Left colon (tissue), 2 donors: Measurements from ENCODE around the gene TXN. TPM values are rescaled to one million over a fixed set of nuclear protein-coding genes. Genes with fewer than 3 reads are reported as not detected.
"Not testable (repeated sequence)": the region's sequence is repeated elsewhere in the genome, so short reads cannot be mapped to it uniquely, and the experiment has no call there.

Experiments used
- ATAC-seq: fragments of 200-7000 bp; cut with Tn5 transposase; one replicate; pipeline ENCODE4 v1.9.1; 2020; ENCODE audit warnings: mild to moderate bottlenecking, moderate library complexity
- DNase-seq, 2 donors: peaks; one replicate each; pipeline ENCODE4 v3.0.0-alpha.2; 2020
- intact Hi-C, 2 donors: fragments of 100-400 bp; cut with DNase I in 1 of 2; cut with micrococcal nuclease in 1 of 2; formaldehyde crosslinking; loops; one replicate each; pipeline versions ENCODE4 v1.11.2 to v1.14.0; 2022; cut with DNase I, micrococcal nuclease
- total RNA-seq, 2 donors: library from RNA; stranded (reverse); fragmentation: NEBNext Ultra II Directional; extraction: Animal tissue kit (Norgen Biotek cat#: 25700); gene quantifications; one replicate each; pipeline ENCODE4 v1.2.1, GENCODE V29; 2021
- donor health status: DM: no; HTN: no; CAD: no.
- donor health status: DM: yes; HTN: yes; CAD: no.

The TXN gene
- total RNA-seq, 2 donors from 2014 or later, result 373 to 609 TPM

GRCh38 chr9:110259566-110259965, 3.3 kb upstream of the TXN start:
- intact Hi-C loops, result no loop called here
- DNase-seq (no peak), ATAC-seq (peak; percentile 20)

GRCh38 chr9:110258690-110259091, 2.4 kb upstream of the TXN start:
- intact Hi-C loops, result no loop called here
- no peak for DNase-seq
- no peak for ATAC-seq

- intact Hi-C loops, result no loop called here
- DNase-seq, result no peak
- ATAC-seq, result no peak
These were observed 1.6 kb upstream of the TXN start for GRCh38 chr9:110257956-110258355.

- intact Hi-C loops, result no loop called here
These were observed 962 bp upstream of the TXN start for GRCh38 chr9:110257097-110257841.

GRCh38 chr9:110255463-110256379, 586 bp downstream of the TXN start:
- peak; percentile 77 to 84 for DNase-seq
- ATAC-seq, result peak; percentile 66
- intact Hi-C loops, result no loop called here

More at GRCh38 chr9:110257097-110257841, 962 bp upstream of the TXN start:
- DNase-seq (peak; percentile 33 to 34), ATAC-seq (peak; percentile 9)

- no peak for ATAC-seq
- peak; percentile 36 to 45 for DNase-seq
- intact Hi-C loops, result no loop called here
These were observed 1.3 kb downstream of the TXN start for GRCh38 chr9:110255034-110255462.

- no peak for ATAC-seq
- DNase-seq, result no peak
- intact Hi-C loops, result no loop called here
These were observed 1.8 kb downstream of the TXN start for GRCh38 chr9:110254500-110254899.

- DNase-seq (no peak), ATAC-seq (no peak)
- intact Hi-C loops, result no loop called here
These were observed 3.7 kb downstream of the TXN start for GRCh38 chr9:110252509-110253139.

GRCh38 chr9:110251770-110252169, 4.5 kb downstream of the TXN start:
- ATAC-seq, DNase-seq, intact Hi-C loops: not testable (repeated sequence)

- DNase-seq (no peak), ATAC-seq (no peak)
- intact Hi-C loops, result no loop called here
These were observed 5.1 kb downstream of the TXN start for GRCh38 chr9:110251212-110251611.

- ATAC-seq (peak; percentile 32), DNase-seq (no peak)
- intact Hi-C loops, result no loop called here
These were observed 6.7 kb downstream of the TXN start for GRCh38 chr9:110249603-110250002.

GRCh38 chr9:110248361-110248760, 7.9 kb downstream of the TXN start:
- peak; percentile 15 for ATAC-seq
- intact Hi-C loops, result no loop called here

GRCh38 chr9:110246214-110246613, 10.1 kb downstream of the TXN start:
- no peak for ATAC-seq
- intact Hi-C loops, result no loop called here

More at GRCh38 chr9:110248361-110248760, 7.9 kb downstream of the TXN start:
- DNase-seq, result no peak

GRCh38 chr9:110244616-110245015, 11.7 kb downstream of the TXN start:
- no peak for ATAC-seq
- no peak for DNase-seq
- intact Hi-C loops, result no loop called here

More at GRCh38 chr9:110246214-110246613, 10.1 kb downstream of the TXN start:
- DNase-seq, result no peak

GRCh38 chr9:110241858-110242321, 14.4 kb downstream of the TXN start:
- ATAC-seq (peak; percentile 28), DNase-seq (no peak)
- intact Hi-C loops, result no loop called here

- intact Hi-C loops, result no loop called here
- DNase-seq (no peak), ATAC-seq (peak; percentile 29)
These were observed 14.9 kb downstream of the TXN start for GRCh38 chr9:110241260-110241857.

GRCh38 chr9:110240198-110240597, 16.1 kb downstream of the TXN start:
- intact Hi-C loops, result no loop called here
- no peak for ATAC-seq

GRCh38 chr9:110228321-110228720, 28.0 kb downstream of the TXN start:
- intact Hi-C loops, result no loop called here
- DNase-seq, result no peak
- no peak for ATAC-seq

More at GRCh38 chr9:110240198-110240597, 16.1 kb downstream of the TXN start:
- DNase-seq, result no peak

GRCh38 chr9:110224583-110224982, 31.7 kb downstream of the TXN start:
- intact Hi-C loops, result no loop called here
- DNase-seq (no peak), ATAC-seq (no peak)
